ENCODE data around the gene PRIMPOL.

GRCh38 chr4:184734758-184735157 is 85.2 kb downstream of the PRIMPOL start:
- TF ChIP-seq CTCF (IDR thresholded peaks at IDR 0.05) (no peak), POLR2A (IDR thresholded peaks at IDR 0.05) (no peak)

Data from Peyer's patch (tissue), 4 donors.